Measurements from ENCODE around the gene ATP11A. TPM values are rescaled to one million over a fixed set of nuclear protein-coding genes. Genes with fewer than 3 reads are reported as not detected.

The ATP11A gene
- total and polyA plus RNA-seq, 8 donors: 271 to 502 (median 458) TPM

DNA sequence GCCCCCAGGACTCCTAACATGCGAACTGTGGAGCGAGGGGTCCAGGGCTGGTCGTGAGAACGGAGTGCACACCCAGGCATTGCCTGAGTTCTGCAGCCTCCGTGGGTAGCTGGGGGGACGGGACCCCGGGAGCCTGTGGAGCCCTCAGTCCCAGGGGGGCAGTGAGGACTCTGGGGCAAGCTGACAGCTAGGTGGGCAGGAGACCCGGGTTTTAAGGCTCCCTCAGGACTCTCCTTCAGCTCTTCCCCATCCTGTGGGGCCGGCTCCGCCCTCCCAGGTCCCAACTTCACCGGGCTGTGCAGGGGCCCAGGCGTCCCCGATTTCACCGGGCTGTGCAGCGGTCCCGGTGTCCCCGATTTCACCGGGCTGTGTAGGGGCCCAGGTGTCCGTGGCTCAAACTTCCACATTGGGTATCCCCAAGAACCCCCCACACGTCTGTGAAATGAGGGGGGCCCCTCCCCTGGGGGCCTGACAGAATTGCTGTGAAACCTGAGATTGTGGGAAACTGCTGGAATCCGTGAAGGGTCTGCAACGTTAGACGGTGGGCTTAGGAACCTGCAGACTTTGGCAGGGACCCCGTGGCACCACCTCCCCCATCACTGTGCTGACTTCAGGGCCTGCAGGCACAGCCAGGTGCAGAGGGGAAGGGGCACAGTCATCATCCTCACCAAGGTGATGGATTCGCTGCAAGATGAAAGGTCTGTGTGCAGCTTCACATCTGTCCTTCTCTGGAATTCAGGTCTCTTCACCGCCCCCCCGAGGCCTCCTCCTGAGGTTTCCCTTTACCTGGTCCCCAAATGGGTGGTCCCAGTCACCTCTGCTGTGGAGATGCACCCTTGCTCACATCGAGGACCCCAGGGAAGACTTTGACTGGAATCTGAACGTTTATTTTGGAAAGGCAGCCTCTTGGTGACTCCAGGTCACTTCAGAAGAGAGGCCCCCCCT, 206.0 kb downstream of the ATP11A start:
- no peak overlapping the region for H3K4me3 ChIP-seq
- DNase-seq: peak in 2 of 4 donors; percentile 27 to 61
- no peak for ATAC-seq
- no peaks in the 10 kb centered on the region for H3K36me3 ChIP-seq
- intact Hi-C loops (cut with DNase I): no loop called here
- TF ChIP-seq, protein P1, sequence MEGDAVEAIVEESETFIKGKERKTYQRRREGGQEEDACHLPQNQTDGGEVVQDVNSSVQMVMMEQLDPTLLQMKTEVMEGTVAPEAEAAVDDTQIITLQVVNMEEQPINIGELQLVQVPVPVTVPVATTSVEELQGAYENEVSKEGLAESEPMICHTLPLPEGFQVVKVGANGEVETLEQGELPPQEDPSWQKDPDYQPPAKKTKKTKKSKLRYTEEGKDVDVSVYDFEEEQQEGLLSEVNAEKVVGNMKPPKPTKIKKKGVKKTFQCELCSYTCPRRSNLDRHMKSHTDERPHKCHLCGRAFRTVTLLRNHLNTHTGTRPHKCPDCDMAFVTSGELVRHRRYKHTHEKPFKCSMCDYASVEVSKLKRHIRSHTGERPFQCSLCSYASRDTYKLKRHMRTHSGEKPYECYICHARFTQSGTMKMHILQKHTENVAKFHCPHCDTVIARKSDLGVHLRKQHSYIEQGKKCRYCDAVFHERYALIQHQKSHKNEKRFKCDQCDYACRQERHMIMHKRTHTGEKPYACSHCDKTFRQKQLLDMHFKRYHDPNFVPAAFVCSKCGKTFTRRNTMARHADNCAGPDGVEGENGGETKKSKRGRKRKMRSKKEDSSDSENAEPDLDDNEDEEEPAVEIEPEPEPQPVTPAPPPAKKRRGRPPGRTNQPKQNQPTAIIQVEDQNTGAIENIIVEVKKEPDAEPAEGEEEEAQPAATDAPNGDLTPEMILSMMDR (IDR thresholded peaks at IDR 0.05): no peak
- H3K27ac ChIP-seq: no peak overlapping the region
- H3K9me3 ChIP-seq: no peaks in the 10 kb centered on the region
- peaks cover 12 to 63% of the 10 kb centered on the region in 2 donors for H3K27me3 ChIP-seq
- peaks cover 11 to 32% of the 10 kb centered on the region in 2 donors for H3K4me1 ChIP-seq

DNA sequence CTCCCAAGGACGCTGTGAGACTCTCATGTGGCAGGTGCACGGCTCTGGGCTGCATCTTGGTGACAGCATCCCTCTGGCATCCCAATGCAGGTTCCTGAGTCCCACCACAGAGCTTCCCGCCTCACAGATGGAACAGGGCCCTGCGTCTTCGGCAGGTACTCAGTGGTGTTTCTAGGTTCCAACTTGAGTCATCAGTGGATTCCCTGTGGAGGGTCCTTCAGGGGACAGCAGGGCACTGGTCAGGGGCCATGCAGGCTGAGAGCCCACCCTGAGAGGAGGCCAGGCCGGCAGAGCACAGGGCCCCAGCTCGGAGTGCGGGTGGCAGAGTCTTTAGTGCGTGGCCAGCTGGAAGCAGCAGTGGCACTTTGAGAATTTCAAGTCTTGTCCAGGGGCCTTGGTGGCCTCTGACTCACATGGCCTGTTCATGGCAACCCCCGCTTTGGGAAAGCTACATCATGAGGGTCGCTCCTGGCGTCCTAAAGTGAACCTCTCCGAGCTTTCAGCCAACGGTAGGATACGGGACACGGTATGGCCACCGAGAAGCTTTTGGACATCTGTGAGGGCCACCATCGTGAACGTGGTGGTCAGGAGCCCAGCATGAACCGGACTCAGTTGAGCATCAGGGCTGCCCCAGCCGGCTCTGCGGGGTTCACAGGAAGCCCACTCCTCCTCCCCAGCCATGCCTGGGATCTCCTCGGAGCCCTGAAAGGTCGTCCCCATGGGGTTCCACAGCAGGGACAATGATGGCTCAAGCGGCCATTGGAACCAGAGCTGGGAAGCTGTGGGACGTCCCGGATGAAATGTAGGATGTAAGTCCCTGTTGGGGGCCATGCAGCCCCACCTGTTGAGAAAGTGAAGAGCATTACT, 207.1 kb downstream of the ATP11A start:
- no peak for ATAC-seq
- TF ChIP-seq, protein P1 (IDR thresholded peaks at IDR 0.05): no peak

DNA sequence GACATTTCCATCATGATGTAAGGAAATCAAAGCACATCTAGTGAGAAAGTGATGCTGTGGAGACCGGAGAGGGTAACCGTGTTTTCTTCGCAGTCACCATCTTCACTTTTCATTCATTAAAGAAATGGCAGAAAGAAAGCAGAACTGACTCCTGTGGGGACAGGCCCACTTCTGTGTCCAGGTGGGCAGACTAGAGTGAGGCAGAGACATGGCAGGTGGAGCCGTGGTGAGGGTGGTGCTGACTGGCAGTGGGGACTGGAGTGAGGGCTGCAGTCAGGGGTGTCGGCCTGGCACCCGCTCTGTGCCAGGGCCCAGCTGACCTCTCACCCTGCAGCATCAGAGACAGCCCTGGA, 207.7 kb downstream of the ATP11A start:
- Histone ChIP-seq H3K9me3 (no peaks in the 10 kb centered on the region), H3K4me1 (peaks cover 11 to 29% of the 10 kb centered on the region in 2 donors), H3K36me3 (no peaks in the 10 kb centered on the region), H3K27me3 (peaks cover 12 to 54% of the 10 kb centered on the region in 2 donors), H3K4me3 (no peak overlapping the region), H3K27ac (no peak overlapping the region)
- DNase-seq: no peak
- intact Hi-C loops (cut with DNase I): no loop called here
- TF ChIP-seq, protein P1 (IDR thresholded peaks at IDR 0.05): no peak
- ATAC-seq: no peak

More for the DNA sequence above, 207.1 kb downstream of the ATP11A start:
- DNase-seq: peak in 1 of 4 donors; percentile 54
- H3K4me3 ChIP-seq: no peak overlapping the region
- no peaks in the 10 kb centered on the region for H3K9me3 ChIP-seq
- peaks cover 11 to 32% of the 10 kb centered on the region in 2 donors for H3K4me1 ChIP-seq
- intact Hi-C loops (cut with DNase I): no loop called here
- H3K36me3 ChIP-seq: no peaks in the 10 kb centered on the region
- peaks cover 12 to 60% of the 10 kb centered on the region in 2 donors for H3K27me3 ChIP-seq
- no peak overlapping the region for H3K27ac ChIP-seq

DNA sequence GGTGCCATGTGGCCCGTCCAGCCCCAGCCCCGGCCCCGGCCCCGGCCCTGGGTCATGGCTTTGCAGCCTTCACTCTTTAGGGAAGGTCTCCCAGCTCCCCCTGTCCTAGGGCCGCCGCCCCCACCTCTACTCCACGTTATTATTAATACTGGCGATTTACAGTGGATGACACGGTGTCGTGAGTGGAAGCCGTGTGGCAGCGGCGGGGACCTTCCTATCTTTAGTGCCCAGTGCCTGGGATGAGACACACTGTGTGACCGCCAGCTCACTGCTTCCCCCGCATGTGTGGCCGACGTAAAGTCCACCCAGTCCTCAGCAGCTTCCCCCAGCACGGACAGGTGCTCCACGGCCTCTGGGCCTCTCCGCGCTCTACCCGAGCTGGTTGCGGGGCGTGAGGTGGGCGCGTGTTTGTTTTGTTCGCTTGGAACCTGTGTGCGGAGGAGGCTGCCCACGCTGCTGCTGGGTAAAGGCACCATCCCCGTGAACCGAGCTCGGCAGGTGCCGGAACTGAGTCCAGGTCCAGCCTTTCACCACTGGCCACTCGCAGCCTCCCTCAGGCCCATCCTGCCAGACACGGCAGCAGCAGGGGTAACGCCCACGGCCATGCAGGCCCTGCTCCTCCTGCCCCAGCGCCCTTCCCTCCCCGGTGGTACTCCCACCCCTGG, 208.2 kb downstream of the ATP11A start:
- Histone ChIP-seq H3K4me1 (peaks cover 11 to 24% of the 10 kb centered on the region in 2 donors), H3K27ac (no peak overlapping the region), H3K36me3 (no peaks in the 10 kb centered on the region), H3K4me3 (no peak overlapping the region), H3K27me3 (peaks cover 12 to 48% of the 10 kb centered on the region in 2 donors), H3K9me3 (no peaks in the 10 kb centered on the region)
- ATAC-seq (no peak), DNase-seq (peak in 1 of 4 donors; percentile 74)
- TF ChIP-seq, protein P1 (IDR thresholded peaks at IDR 0.05): no peak
- intact Hi-C loops (cut with DNase I): no loop called here

All from left lung (tissue), 10 donors.